Measurements from ENCODE around the gene EIF4A3. TPM values are rescaled to one million over a fixed set of nuclear protein-coding genes. Genes with fewer than 3 reads are reported as not detected.
A peak's percentile ranks its signal among the peaks of the same experiment; 100 is the strongest.

Gene EIF4A3
- total RNA-seq, 1 experiment from 2014 or later = 362 TPM

DNA sequence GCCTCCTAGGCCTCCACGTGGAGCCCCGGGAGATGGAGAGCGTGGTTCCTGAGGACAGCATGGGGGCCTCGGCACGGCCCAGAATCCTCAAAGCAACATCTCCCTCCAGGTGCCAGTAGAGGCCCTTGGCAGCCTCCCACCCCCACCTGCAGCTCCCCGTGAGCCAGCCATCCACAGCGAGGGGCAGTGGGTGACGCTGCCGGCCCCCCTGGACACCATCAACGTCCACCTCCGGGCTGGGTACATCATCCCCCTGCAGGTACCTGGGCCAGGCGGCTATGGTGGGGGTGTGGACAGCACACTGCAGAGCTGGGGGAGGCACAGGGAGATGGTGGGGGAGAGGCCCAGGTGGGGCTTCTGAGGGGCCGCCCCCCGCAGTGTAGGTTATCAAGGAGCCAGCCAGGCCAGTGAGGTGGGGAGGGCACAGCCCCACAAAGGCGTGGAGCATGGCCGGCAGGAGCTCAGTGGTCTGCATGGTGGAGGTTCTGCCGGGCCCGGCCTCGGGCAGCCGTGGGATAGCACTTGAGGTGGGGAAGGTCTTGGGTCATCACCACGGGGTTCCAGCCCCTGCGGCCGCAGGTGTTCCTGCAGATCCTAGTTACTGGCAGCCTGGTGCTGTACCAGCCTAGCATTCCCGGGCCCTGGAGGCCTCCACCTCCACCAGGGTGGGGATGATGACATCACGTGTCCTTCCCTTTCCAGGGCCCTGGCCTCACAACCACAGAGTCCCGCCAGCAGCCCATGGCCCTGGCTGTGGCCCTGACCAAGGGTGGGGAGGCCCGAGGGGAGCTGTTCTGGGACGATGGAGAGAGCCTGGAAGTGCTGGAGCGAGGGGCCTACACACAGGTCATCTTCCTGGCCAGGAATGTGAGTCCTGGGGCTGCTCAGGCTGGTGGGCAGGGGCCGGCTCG, 29.2 kb downstream of the EIF4A3 start:
- Histone ChIP-seq H3K4me3 (no peak overlapping the region), H3K27ac (no peak overlapping the region), H3K36me3 (no peaks in the 10 kb centered on the region; the same call in 1 of the 2 replicates), H3K4me1 (peaks cover 5% of the 10 kb centered on the region; the same call in 1 of the 2 replicates), H3K9me3 (replicated peaks) (peaks cover 9% of the 10 kb centered on the region; the same call in 1 of the 2 replicates), H3K27me3 (peaks cover 6% of the 10 kb centered on the region; the same call in 1 of the 2 replicates)
- DNase-seq = no peak

- DNase-seq = no peak
- Histone ChIP-seq H3K27ac (no peak overlapping the region), H3K4me1 (peaks cover 5% of the 10 kb centered on the region; the same call in 1 of the 2 replicates), H3K36me3 (no peaks in the 10 kb centered on the region; the same call in 1 of the 2 replicates), H3K9me3 (replicated peaks) (peaks cover 9% of the 10 kb centered on the region; the same call in 1 of the 2 replicates), H3K4me3 (no peak overlapping the region), H3K27me3 (peaks cover 6% of the 10 kb centered on the region; the same call in 1 of the 2 replicates)
Measured at GRCh38 chr17:80116921-80117380, 30.0 kb downstream of the EIF4A3 start.

GRCh38 chr17:80116276-80116920, 30.5 kb downstream of the EIF4A3 start:
- no peak for DNase-seq
- H3K4me1 ChIP-seq = peaks cover 5% of the 10 kb centered on the region; the same call in 1 of the 2 replicates
- H3K36me3 ChIP-seq = no peaks in the 10 kb centered on the region; the same call in 1 of the 2 replicates
- H3K27me3 ChIP-seq = peaks cover 6% of the 10 kb centered on the region; the same call in 1 of the 2 replicates
- no peak overlapping the region for H3K4me3 ChIP-seq
- no peak overlapping the region for H3K27ac ChIP-seq
- H3K9me3 ChIP-seq (replicated peaks) = peaks cover 9% of the 10 kb centered on the region; the same call in 1 of the 2 replicates

GRCh38 chr17:80115159-80115558, 31.8 kb downstream of the EIF4A3 start:
- peaks cover 9% of the 10 kb centered on the region; the same call in 1 of the 2 replicates for H3K9me3 ChIP-seq (replicated peaks)
- no peak for DNase-seq
- H3K4me3 ChIP-seq = no peak overlapping the region
- H3K27me3 ChIP-seq = peaks cover 6% of the 10 kb centered on the region; the same call in 1 of the 2 replicates
- peaks cover 5% of the 10 kb centered on the region; the same call in 1 of the 2 replicates for H3K4me1 ChIP-seq
- no peaks in the 10 kb centered on the region; the same call in 1 of the 2 replicates for H3K36me3 ChIP-seq
- H3K27ac ChIP-seq = no peak overlapping the region

DNA sequence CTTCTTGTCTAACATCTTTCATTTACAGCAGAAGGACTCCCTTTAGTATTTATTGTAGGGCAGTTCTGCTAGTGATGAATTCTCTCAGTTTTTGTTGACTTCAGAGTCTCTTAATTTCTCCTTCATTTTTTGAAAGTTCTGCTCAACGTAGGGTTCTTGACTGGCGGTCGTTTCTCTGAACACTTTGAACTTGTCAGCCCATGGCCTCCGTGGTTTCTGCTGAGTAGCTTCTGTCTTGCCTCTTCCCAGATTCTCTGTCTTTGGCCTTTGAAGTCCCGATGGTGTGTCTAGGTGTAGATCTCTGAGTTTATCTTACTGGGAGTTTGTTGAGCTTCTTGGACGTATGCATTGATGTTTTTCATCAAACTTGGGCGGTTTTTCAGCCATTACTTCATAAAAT, 32.2 kb downstream of the EIF4A3 start:
- no peak overlapping the region for H3K4me3 ChIP-seq
- peaks cover 5% of the 10 kb centered on the region; the same call in 1 of the 2 replicates for H3K4me1 ChIP-seq
- H3K27ac ChIP-seq = no peak overlapping the region
- no peak for DNase-seq
- H3K36me3 ChIP-seq = no peaks in the 10 kb centered on the region; the same call in 1 of the 2 replicates
- peaks cover 6% of the 10 kb centered on the region; the same call in 1 of the 2 replicates for H3K27me3 ChIP-seq
- H3K9me3 ChIP-seq (replicated peaks) = peaks cover 9% of the 10 kb centered on the region; the same call in 1 of the 2 replicates

DNA sequence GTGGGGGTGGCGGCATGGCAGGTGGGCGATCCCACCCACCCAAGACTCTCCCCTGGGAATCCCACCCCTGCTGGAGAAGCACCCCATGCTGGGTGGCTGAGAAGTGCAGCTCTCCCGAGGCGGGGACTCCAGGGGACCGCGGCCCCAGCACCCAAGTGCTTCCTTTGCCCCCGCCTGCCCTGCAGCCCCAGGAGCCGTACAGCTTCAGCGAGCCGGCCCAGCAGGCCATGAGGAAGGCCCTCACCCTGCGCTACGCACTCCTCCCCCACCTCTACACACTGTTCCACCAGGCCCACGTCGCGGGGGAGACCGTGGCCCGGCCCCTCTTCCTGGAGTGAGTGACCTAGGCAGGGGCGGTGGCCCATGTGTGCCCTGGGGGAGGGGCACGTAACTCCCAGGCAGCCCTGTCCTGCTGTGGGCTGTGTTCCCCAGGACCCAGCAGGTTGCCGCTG, 33.9 kb downstream of the EIF4A3 start:
- Histone ChIP-seq H3K36me3 (no peaks in the 10 kb centered on the region; the same call in 1 of the 2 replicates), H3K4me1 (no peaks in the 10 kb centered on the region; the same call in 1 of the 2 replicates), H3K4me3 (no peak overlapping the region), H3K27ac (no peak overlapping the region), H3K9me3 (replicated peaks) (peaks cover 9% of the 10 kb centered on the region; the same call in 1 of the 2 replicates), H3K27me3 (no peaks in the 10 kb centered on the region; the same call in 1 of the 2 replicates)
- no peak for DNase-seq

GRCh38 chr17:80112471-80113032, 34.4 kb downstream of the EIF4A3 start:
- H3K4me1 ChIP-seq = no peaks in the 10 kb centered on the region; the same call in 1 of the 2 replicates
- H3K36me3 ChIP-seq = no peaks in the 10 kb centered on the region; the same call in 1 of the 2 replicates
- H3K9me3 ChIP-seq (replicated peaks) = peaks cover 9% of the 10 kb centered on the region; the same call in 1 of the 2 replicates
- DNase-seq = no peak
- H3K27me3 ChIP-seq = no peaks in the 10 kb centered on the region
- no peak overlapping the region for H3K4me3 ChIP-seq
- no peak overlapping the region for H3K27ac ChIP-seq

DNA sequence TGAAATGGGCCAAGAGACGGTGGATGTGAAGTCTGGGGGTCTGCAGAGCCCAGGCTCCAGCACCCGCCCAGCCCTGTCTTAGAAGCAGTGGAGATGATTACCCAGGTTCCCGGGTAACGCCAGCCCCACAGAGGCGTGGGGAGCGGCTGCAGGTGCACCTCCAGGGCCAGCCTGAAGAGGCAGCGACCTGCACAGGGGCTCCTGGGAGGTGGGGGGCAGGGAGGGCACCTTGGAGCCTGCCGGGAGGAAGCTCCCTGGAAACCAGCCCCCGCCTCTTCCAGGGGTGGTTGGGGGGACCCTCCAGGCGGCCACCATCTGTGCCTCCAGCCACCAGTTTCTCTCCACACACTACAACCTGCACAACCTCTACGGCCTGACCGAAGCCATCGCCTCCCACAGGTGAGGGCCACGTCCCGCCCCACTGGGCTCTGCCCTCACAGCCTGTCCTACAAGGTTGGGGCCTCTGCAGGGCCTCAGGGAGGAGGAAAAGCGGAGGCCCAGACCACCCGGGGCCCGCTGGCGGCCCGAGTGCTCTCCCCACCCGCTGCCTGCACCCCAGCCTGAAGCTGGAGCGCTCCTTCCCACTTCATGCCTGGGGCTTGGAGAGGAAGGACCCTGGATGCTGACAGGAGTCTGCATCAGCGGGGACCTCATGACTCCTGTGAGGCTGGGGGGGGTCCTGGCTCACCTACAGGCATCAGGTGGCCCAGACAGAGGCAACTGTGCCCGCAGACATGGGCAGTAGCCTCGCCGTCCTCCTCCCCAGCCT, 35.0 kb downstream of the EIF4A3 start:
- Histone ChIP-seq H3K36me3 (no peaks in the 10 kb centered on the region; the same call in 1 of the 2 replicates), H3K27ac (no peak overlapping the region), H3K4me1 (no peaks in the 10 kb centered on the region; the same call in 1 of the 2 replicates), H3K9me3 (replicated peaks) (peaks cover 9% of the 10 kb centered on the region; the same call in 1 of the 2 replicates), H3K27me3 (no peaks in the 10 kb centered on the region), H3K4me3 (no peak overlapping the region)
- no peak for DNase-seq

DNA sequence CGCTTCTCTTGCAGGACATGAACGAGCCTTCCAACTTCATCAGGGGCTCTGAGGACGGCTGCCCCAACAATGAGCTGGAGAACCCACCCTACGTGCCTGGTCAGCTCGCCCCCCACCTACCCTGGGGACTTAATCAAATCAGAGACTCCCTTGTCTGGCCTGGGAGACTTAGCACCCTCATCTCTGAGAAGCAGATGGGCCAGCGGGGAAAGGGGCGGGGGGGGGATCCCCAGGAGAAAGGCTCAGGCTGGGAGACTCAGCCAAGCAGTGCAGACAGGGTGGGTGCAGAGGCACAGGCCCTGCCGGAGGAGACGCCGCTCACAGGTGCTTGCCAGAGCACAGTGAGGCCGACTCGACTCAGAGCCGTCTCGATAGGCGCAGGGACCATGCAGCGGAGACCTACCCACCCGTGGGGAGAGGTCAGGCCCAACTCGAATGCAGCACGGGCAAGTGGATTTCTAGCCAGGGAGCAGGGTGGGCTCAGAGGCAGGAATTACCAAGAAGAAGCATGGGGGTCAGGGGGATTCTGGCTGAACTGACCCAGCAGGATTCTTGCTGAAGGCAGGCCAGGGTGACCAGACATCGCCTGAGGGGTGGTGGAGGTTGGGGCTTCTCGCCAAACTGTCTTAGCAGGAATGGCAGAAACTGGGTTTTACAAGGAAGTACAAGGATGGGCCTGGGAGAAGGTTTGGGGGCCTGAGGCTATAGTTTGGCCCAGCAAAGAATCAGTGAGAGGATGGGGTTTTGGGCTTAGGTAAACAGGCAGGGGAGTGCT, 35.8 kb downstream of the EIF4A3 start:
- peaks cover under 1% of the 10 kb centered on the region for H3K4me1 ChIP-seq
- peaks cover 9% of the 10 kb centered on the region; the same call in 1 of the 2 replicates for H3K9me3 ChIP-seq (replicated peaks)
- no peaks in the 10 kb centered on the region; the same call in 1 of the 2 replicates for H3K36me3 ChIP-seq
- H3K27me3 ChIP-seq = no peaks in the 10 kb centered on the region
- H3K4me3 ChIP-seq = no peak overlapping the region
- no peak for DNase-seq
- H3K27ac ChIP-seq = no peak overlapping the region

DNA sequence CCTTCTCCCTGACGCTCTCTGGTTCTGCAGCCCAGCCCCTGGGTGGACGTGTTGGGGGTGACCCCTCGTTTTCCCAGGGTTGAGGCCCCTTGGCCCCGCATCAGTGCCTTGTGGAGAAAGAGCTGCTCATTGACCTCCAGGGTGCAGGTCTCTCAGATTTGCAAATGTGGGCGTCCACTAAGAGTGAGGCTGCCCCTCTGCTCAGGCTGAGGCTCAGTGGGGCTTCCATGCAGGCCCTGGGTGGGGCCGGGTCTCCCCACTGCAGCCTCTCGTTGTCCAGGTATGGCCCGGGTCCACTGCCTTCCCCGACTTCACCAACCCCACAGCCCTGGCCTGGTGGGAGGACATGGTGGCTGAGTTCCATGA, 36.5 kb downstream of the EIF4A3 start:
- Histone ChIP-seq H3K27ac (no peak overlapping the region), H3K9me3 (replicated peaks) (peaks cover 9% of the 10 kb centered on the region; the same call in 1 of the 2 replicates), H3K36me3 (no peaks in the 10 kb centered on the region; the same call in 1 of the 2 replicates), H3K27me3 (no peaks in the 10 kb centered on the region), H3K4me1 (peaks cover 8% of the 10 kb centered on the region), H3K4me3 (no peak overlapping the region)
- no peak for DNase-seq

DNA sequence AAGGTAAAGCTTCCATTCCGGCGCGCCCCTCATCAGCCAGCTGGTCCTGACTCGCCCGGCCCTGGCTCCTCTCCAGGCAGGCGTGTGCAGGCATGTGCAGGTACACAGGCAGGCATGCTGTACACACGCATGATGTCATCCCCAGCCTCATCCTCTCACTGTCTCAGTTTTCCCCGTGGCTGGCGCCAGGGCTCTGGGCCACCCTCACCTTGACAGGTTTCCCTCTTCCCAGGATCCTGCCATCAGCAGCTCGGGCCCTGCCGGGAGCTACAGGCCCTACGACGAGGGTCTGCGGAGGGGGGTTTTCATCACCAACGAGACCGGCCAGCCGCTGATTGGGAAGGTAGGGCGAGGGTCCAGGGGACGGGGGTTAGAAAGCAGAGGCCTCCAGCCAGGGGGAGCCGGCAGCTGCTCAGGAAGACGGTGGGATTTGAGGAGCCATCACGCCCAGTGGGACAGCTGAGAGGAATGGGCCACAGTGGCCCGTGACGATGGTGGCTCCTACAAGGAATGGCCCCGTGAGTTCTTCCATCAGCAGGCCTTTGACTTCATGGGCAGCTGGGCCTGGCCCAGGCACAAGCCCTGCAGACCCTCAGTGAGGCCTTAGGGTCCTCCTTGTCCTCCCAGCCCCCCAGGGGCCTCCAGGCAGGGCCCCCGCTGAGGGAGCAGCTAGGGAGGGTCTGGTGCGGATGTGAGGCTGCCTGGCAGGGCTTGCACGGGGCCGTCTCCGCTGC, 37.0 kb downstream of the EIF4A3 start:
- H3K9me3 ChIP-seq (replicated peaks) = peaks cover 5% of the 10 kb centered on the region; the same call in 1 of the 2 replicates
- DNase-seq = peak in 1 of 2 experiments; percentile 48

DNA sequence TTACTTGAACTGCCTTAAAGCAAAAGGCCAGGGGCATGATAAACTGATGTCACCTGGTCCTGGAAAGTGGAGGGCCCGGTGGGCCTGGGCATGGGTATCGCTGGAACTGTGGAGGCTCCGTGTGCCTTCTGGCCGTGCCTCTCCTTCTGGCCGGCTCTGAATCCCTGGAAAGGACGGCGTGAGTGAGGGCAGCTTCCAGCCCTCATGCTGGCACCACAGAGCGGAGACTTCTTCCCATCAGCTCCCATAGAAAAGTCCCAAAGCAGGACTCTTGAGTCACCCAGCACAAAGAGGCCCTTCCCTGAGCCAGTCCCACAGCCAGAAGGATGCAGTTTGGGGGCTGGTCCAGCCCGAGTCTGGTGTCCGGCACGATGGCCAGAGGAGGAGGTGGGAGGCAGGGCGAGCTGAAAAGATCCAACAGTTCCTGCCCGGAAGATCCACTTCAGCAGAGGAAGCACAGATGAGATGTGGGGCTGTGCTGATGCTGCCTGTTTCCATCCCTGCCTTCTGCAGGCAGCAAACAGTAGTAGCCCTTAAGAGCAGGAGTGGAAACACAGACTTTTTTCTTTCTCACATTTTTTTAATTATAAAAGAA, 37.8 kb downstream of the EIF4A3 start:
- Histone ChIP-seq H3K36me3 (no peaks in the 10 kb centered on the region; the same call in 1 of the 2 replicates), H3K27ac (no peak overlapping the region), H3K4me3 (no peak overlapping the region), H3K27me3 (no peaks in the 10 kb centered on the region), H3K4me1 (peaks cover 8% of the 10 kb centered on the region), H3K9me3 (replicated peaks) (no peaks in the 10 kb centered on the region)
- no peak for DNase-seq

More for the DNA sequence above, 37.0 kb downstream of the EIF4A3 start:
- Histone ChIP-seq H3K4me1 (peaks cover 8% of the 10 kb centered on the region), H3K4me3 (no peak overlapping the region), H3K27ac (no peak overlapping the region), H3K36me3 (no peaks in the 10 kb centered on the region; the same call in 1 of the 2 replicates), H3K27me3 (no peaks in the 10 kb centered on the region)
